ENCODE data around the gene JAM3. TPM values are rescaled to one million over a fixed set of nuclear protein-coding genes. Genes with fewer than 3 reads are reported as not detected.

Gene JAM3
- total RNA-seq, 1 experiment from 2014 or later, result 45.4 TPM

- Histone ChIP-seq H3K27ac (ENCODE audit: low read length) (no peak overlapping the region), H3K9me3 (ENCODE audit: control insufficient read depth, insufficient read depth, low read depth, low read length) (peaks cover 25% of the 10 kb centered on the region), H3K4me1 (ENCODE audit: control insufficient read depth, insufficient read depth, low read length) (no peaks in the 10 kb centered on the region), H3K36me3 (ENCODE audit: control insufficient read depth, insufficient read depth, low read length) (no peaks in the 10 kb centered on the region), H3K4me3 (ENCODE audit: low read depth in 2 of 2, low read length in 2 of 2) (no peak overlapping the region), H3K27me3 (ENCODE audit: control insufficient read depth, insufficient read depth, low read length) (no peaks in the 10 kb centered on the region)
- intact Hi-C loops (cut with micrococcal nuclease; ENCODE audit: unreplicated experiment), result no loop called here
- no peak for DNase-seq (ENCODE audit: low read depth, low spot score)
- ChIA-PET CTCF (interaction anchor here (1.2 kb wide), 1 partner anchor 84 kb away, joined by 4 read pairs; no protein-coding TSS in a partner anchor), POLR2A (interaction anchor here (0.6 kb wide), 1 partner anchor 50 kb away, joined by 6 read pairs; no protein-coding TSS in a partner anchor)
- TF ChIP-seq SIN3A (IDR thresholded peaks at IDR 0.05; ENCODE audit: borderline replicate concordance, insufficient read depth, low read depth, low read length) (no peak), TCF7L2 (IDR thresholded peaks at IDR 0.05; ENCODE audit: low read depth, low read length) (no peak), REST (IDR thresholded peaks at IDR 0.05; ENCODE audit: insufficient read depth in 1 of 2, low read depth in 2 of 2, low read length in 1 of 2) (no peak), CTCF (IDR thresholded peaks at IDR 0.05) (no peak), POLR2AphosphoS5 (IDR thresholded peaks at IDR 0.05; ENCODE audit: low read depth, low read length) (no peak)
- ATAC-seq, result no peak
- no TSS peak for BruUV-seq (replicated peaks)
- in situ Hi-C loops (cut with HindIII; ENCODE audit: low pct_unique_long_range_greater_than_20kb, low sequenced_read_pairs), result no loop called here
Observed at GRCh38 chr11:134134167-134134566, 65.3 kb downstream of the JAM3 start.

GRCh38 chr11:134138376-134138775 lies 69.5 kb downstream of the JAM3 start:
- Histone ChIP-seq H3K27ac (ENCODE audit: low read length) (no peak overlapping the region), H3K4me3 (ENCODE audit: low read depth in 2 of 2, low read length in 2 of 2) (no peak overlapping the region), H3K4me1 (ENCODE audit: control insufficient read depth, insufficient read depth, low read length) (0 out of 2 replicates have a peak, but pooled peaks cover 5% of the 10 kb centered on the region), H3K36me3 (ENCODE audit: control insufficient read depth, insufficient read depth, low read length) (no peaks in the 10 kb centered on the region), H3K27me3 (ENCODE audit: control insufficient read depth, insufficient read depth, low read length) (no peaks in the 10 kb centered on the region), H3K9me3 (ENCODE audit: control insufficient read depth, insufficient read depth, low read depth, low read length) (peaks cover 9% of the 10 kb centered on the region; the same call in 1 of the 2 replicates)
- ChIA-PET POLR2A (no interaction called here), CTCF (interaction anchor here (1.6 kb wide), 1 partner anchor 88 kb away, joined by 11 read pairs; no protein-coding TSS in a partner anchor)
- DNase-seq (ENCODE audit: low read depth, low spot score) (no peak), ATAC-seq (no peak)
- TF ChIP-seq REST (IDR thresholded peaks at IDR 0.05; ENCODE audit: insufficient read depth in 1 of 2, low read depth in 2 of 2, low read length in 1 of 2) (no peak), SIN3A (IDR thresholded peaks at IDR 0.05; ENCODE audit: borderline replicate concordance, insufficient read depth, low read depth, low read length) (no peak), POLR2AphosphoS5 (IDR thresholded peaks at IDR 0.05; ENCODE audit: low read depth, low read length) (no peak), TCF7L2 (IDR thresholded peaks at IDR 0.05; ENCODE audit: low read depth, low read length) (no peak), CTCF (IDR thresholded peaks at IDR 0.05) (no peak)
- in situ Hi-C loops (cut with HindIII; ENCODE audit: low pct_unique_long_range_greater_than_20kb, low sequenced_read_pairs), result no loop called here
- no TSS peak for BruUV-seq (replicated peaks)
- intact Hi-C loops (cut with micrococcal nuclease; ENCODE audit: unreplicated experiment), result loop anchor here (2.0 kb wide), 1 partner anchor 212 kb away; no protein-coding TSS in a partner anchor
